GM12891 (cell line): Measurements from ENCODE around the gene CHRM1.

Source experiments
- PAX5 ChIP-seq: IDR thresholded peaks from 2 replicates; pipeline ENCODE4 v1.6.1; 2011; ENCODE audit warnings: low read length, moderate library complexity, mild to moderate bottlenecking; ENCODE audit not compliant: insufficient read depth, severe bottlenecking
- POLR2A ChIP-seq: IDR thresholded peaks from 2 replicates; pipeline ENCODE4 v1.6.1; 2011; ENCODE audit warnings: low read depth, low read length, control low read depth
- POLR2AphosphoS5 ChIP-seq: IDR thresholded peaks from 2 replicates; pipeline ENCODE4 v1.6.1; 2011; ENCODE audit warnings: low read depth, low read length, control low read depth
- SPI1 ChIP-seq: IDR thresholded peaks from 2 replicates; pipeline ENCODE4 v1.6.1; 2011; ENCODE audit warnings: low read depth, low read length, control low read depth
- TAF1 ChIP-seq: IDR thresholded peaks from 2 replicates; pipeline ENCODE4 v1.6.1; 2011; ENCODE audit warnings: low read depth, low read length, control low read depth

GRCh38 chr11:62925308-62925707 is 4.1 kb upstream of the CHRM1 start:
- TF ChIP-seq POLR2AphosphoS5 (no peak), POLR2A (no peak), TAF1 (no peak), SPI1 (no peak), PAX5 (no peak)
